Measurements from ENCODE around the gene TTF1.
"Not testable (repeated sequence)": the region's sequence is repeated elsewhere in the genome, so short reads cannot be mapped to it uniquely, and the experiment has no call there.

The TTF1 gene

DNA sequence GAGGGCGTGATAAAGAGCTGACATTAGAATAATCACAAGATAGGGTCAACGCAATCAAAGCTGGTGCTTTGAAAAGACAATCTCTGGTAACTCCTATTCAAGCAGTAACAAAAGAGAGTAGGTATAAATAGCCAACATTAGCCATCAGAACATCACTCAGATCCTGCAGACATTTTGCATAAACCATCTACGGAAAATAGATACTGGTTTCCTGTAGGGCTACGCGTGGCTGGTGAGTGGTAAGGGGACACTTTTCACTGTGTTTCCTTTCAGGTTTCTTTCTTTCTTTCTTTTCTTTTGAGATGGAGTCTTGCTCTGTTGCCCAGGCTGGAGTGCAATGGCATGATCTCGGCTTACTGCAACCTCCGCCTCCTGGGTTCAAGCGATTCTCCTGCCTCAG lies 22.3 kb downstream of the TTF1 start:
- Histone ChIP-seq H3K9ac (ENCODE audit: low read depth, low read length) (no peak overlapping the region), H3K4me3 (ENCODE audit: low read length) (no peak overlapping the region), H3K27me3 (ENCODE audit: control insufficient read depth, insufficient read depth, low read length) (no peaks in the 10 kb centered on the region), H3K9me3 (replicated peaks; ENCODE audit: low read length) (no peaks in the 10 kb centered on the region), H3K4me2 (ENCODE audit: low read length) (no peak overlapping the region), H3K36me3 (ENCODE audit: insufficient read depth, low read length) (peaks cover 40% of the 10 kb centered on the region), H3K4me1 (ENCODE audit: control insufficient read depth, insufficient read depth, low read length) (no peaks in the 10 kb centered on the region)

DNA sequence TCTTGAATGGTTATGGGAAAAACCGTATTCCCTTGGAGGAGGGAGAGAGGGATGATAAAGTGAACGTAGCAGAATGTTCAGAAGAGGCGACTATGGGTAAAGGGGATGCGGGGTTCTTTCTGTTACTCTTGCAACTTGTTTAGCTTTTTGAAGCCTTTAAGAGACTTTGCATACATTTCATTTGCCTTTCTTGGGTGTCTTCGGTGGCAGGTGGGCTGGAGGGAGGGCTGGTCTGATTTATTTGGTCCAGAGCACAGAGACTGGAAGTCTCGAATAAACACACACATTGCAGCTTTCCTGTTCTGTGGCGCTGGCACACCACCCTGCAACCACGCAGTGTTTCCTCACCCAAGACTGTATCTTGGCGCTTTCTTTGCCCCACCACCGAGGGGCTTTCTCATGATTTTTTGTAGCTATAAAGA lies 23.2 kb downstream of the TTF1 start:
- H3K36me3 ChIP-seq (ENCODE audit: insufficient read depth, low read length): peaks cover 43% of the 10 kb centered on the region
- no peak overlapping the region for H3K4me3 ChIP-seq (ENCODE audit: low read length)

DNA sequence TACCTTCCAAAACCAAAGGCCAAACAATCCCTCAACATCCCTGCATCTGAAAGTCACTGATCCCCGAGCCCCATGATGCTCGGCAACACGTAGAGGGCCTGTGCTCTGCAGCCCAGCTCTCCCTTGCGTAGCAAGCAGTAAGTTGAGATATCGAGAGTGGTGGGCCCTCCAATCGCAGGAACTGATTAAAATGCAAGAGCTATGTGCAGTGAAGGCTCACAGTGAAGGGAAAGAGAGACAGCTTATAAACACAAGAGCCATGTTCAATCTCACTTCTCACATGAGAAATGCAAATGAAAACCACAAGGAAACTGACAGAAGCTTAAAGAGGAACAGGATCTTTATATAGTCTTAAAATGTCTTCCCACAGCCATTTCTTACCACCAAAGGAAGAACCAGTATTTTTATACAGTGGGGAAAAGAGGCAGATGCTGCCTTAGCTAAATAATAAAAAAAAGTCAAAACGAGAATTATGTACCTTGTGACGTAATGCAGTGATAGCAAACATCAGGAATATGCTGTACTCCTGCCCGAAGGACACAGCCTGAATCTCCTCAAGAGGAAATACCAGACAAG lies 24.6 kb downstream of the TTF1 start:
- H3K4me1 ChIP-seq (ENCODE audit: control insufficient read depth, insufficient read depth, low read length): no peaks in the 10 kb centered on the region
- H3K27me3 ChIP-seq (ENCODE audit: control insufficient read depth, insufficient read depth, low read length): no peaks in the 10 kb centered on the region
- H3K9ac ChIP-seq (ENCODE audit: low read depth, low read length): no peak overlapping the region
- no peaks in the 10 kb centered on the region for H3K9me3 ChIP-seq (replicated peaks; ENCODE audit: low read length)
- no peak overlapping the region for H3K4me3 ChIP-seq (ENCODE audit: low read length)
- peaks cover 39% of the 10 kb centered on the region for H3K36me3 ChIP-seq (ENCODE audit: insufficient read depth, low read length)
- no peak overlapping the region for H3K4me2 ChIP-seq (ENCODE audit: low read length)

More for the DNA sequence above, 23.2 kb downstream of the TTF1 start:
- Histone ChIP-seq H3K4me1 (ENCODE audit: control insufficient read depth, insufficient read depth, low read length) (no peaks in the 10 kb centered on the region), H3K9me3 (replicated peaks; ENCODE audit: low read length) (no peaks in the 10 kb centered on the region), H3K4me2 (ENCODE audit: low read length) (no peak overlapping the region), H3K9ac (ENCODE audit: low read depth, low read length) (no peak overlapping the region), H3K27me3 (ENCODE audit: control insufficient read depth, insufficient read depth, low read length) (no peaks in the 10 kb centered on the region)

GRCh38 chr9:132378416-132378815 lies 28.2 kb downstream of the TTF1 start:
- H3K4me1 ChIP-seq (ENCODE audit: control insufficient read depth, insufficient read depth, low read length); H3K9me3 ChIP-seq (replicated peaks; ENCODE audit: low read length); H3K4me3 ChIP-seq (ENCODE audit: low read length); H3K9ac ChIP-seq (ENCODE audit: low read depth, low read length); H3K27me3 ChIP-seq (ENCODE audit: control insufficient read depth, insufficient read depth, low read length); H3K4me2 ChIP-seq (ENCODE audit: low read length): not testable (repeated sequence)
- peaks cover 33% of the 10 kb centered on the region for H3K36me3 ChIP-seq (ENCODE audit: insufficient read depth, low read length)

- H3K4me2 ChIP-seq (ENCODE audit: low read length); H3K27me3 ChIP-seq (ENCODE audit: control insufficient read depth, insufficient read depth, low read length); H3K4me3 ChIP-seq (ENCODE audit: low read length); H3K9me3 ChIP-seq (replicated peaks; ENCODE audit: low read length); H3K4me1 ChIP-seq (ENCODE audit: control insufficient read depth, insufficient read depth, low read length); H3K9ac ChIP-seq (ENCODE audit: low read depth, low read length): not testable (repeated sequence)
- peaks cover 29% of the 10 kb centered on the region for H3K36me3 ChIP-seq (ENCODE audit: insufficient read depth, low read length)
These were observed 28.9 kb downstream of the TTF1 start for GRCh38 chr9:132377769-132378168.

GRCh38 chr9:132372177-132373095 lies 34.2 kb downstream of the TTF1 start:
- Histone ChIP-seq H3K9me3 (replicated peaks; ENCODE audit: low read length) (no peaks in the 10 kb centered on the region), H3K36me3 (ENCODE audit: insufficient read depth, low read length) (peaks cover 17% of the 10 kb centered on the region), H3K4me3 (ENCODE audit: low read length) (no peak overlapping the region), H3K4me1 (ENCODE audit: control insufficient read depth, insufficient read depth, low read length) (no peaks in the 10 kb centered on the region), H3K9ac (ENCODE audit: low read depth, low read length) (no peak overlapping the region), H3K27me3 (ENCODE audit: control insufficient read depth, insufficient read depth, low read length) (no peaks in the 10 kb centered on the region), H3K4me2 (ENCODE audit: low read length) (no peak overlapping the region)

- no peaks in the 10 kb centered on the region for H3K9me3 ChIP-seq (replicated peaks; ENCODE audit: low read length)
- H3K27me3 ChIP-seq (ENCODE audit: control insufficient read depth, insufficient read depth, low read length): no peaks in the 10 kb centered on the region
- peaks cover 3% of the 10 kb centered on the region for H3K36me3 ChIP-seq (ENCODE audit: insufficient read depth, low read length)
- H3K9ac ChIP-seq (ENCODE audit: low read depth, low read length): no peak overlapping the region
- H3K4me3 ChIP-seq (ENCODE audit: low read length): no peak overlapping the region
- H3K4me1 ChIP-seq (ENCODE audit: control insufficient read depth, insufficient read depth, low read length): no peaks in the 10 kb centered on the region
- no peak overlapping the region for H3K4me2 ChIP-seq (ENCODE audit: low read length)
These were observed 36.0 kb downstream of the TTF1 start for GRCh38 chr9:132370592-132370991.

DNA sequence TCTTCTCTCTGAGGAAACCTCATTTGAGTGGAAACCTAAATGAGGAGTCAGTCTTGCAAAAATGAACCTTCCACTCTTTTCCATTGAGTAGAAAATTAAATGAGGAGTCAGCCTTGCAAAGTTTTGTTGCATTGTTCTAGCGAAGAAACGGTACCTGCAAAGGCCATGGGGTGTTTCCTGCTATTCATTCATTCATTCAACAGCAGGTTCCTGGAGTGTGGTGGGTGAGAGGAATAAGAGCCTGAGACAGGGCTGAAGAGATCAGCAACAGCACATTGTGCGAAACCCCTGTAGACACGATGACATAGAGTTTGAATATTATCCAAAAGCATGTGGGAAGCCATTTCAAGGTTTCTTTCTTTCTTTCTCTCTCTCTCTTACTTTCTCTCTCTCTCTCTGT lies 37.2 kb downstream of the TTF1 start:
- no peak overlapping the region for H3K4me2 ChIP-seq (ENCODE audit: low read length)
- no peak overlapping the region for H3K9ac ChIP-seq (ENCODE audit: low read depth, low read length)
- H3K4me3 ChIP-seq (ENCODE audit: low read length): no peak overlapping the region
- no peaks in the 10 kb centered on the region for H3K4me1 ChIP-seq (ENCODE audit: control insufficient read depth, insufficient read depth, low read length)
- H3K9me3 ChIP-seq (replicated peaks; ENCODE audit: low read length): no peaks in the 10 kb centered on the region
- H3K36me3 ChIP-seq (ENCODE audit: insufficient read depth, low read length): no peaks in the 10 kb centered on the region
- no peaks in the 10 kb centered on the region for H3K27me3 ChIP-seq (ENCODE audit: control insufficient read depth, insufficient read depth, low read length)

DNA sequence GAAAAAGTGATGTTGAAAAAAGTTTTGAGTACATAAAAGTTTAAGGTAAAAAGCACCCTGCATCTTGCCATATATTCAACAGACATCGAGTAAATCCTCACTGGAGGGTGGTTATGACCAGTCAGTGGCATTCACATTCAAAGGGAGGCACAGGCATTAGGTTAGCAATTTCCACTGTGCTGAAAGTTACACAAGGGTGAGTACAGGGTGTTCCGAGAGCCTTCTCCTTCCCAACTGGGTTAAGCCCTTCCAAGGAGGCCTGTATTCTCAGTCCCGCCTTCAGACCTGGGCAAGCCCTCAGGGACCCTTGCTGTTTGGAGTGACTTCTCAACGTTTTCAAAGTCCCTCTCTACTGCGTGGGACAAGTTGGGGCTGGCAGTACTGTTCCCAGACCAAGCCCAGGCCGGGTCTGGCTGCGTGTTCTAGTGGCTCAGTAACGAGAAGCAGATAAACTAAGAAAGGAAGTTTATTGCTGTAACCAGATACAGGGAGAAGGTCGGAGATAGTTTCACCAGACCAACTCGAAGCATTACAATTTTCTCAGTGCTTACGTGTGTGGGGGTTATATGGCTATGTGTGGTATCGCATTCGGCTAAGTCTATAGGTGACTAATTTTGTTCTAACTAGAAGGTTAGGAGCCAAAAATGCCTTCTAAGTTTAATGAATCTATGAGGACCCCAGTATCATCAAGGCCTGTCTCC lies 38.9 kb downstream of the TTF1 start:
- no peaks in the 10 kb centered on the region for H3K4me1 ChIP-seq (ENCODE audit: control insufficient read depth, insufficient read depth, low read length)
- H3K4me3 ChIP-seq (ENCODE audit: low read length): no peak overlapping the region
- no peaks in the 10 kb centered on the region for H3K27me3 ChIP-seq (ENCODE audit: control insufficient read depth, insufficient read depth, low read length)
- H3K9ac ChIP-seq (ENCODE audit: low read depth, low read length): no peak overlapping the region
- H3K4me2 ChIP-seq (ENCODE audit: low read length): no peak overlapping the region
- H3K9me3 ChIP-seq (replicated peaks; ENCODE audit: low read length): no peaks in the 10 kb centered on the region
- H3K36me3 ChIP-seq (ENCODE audit: insufficient read depth, low read length): no peaks in the 10 kb centered on the region

GRCh38 chr9:132366481-132366880 lies 40.2 kb downstream of the TTF1 start:
- Histone ChIP-seq H3K36me3 (ENCODE audit: insufficient read depth, low read length) (no peaks in the 10 kb centered on the region), H3K4me1 (ENCODE audit: control insufficient read depth, insufficient read depth, low read length) (no peaks in the 10 kb centered on the region), H3K9ac (ENCODE audit: low read depth, low read length) (no peak overlapping the region), H3K4me2 (ENCODE audit: low read length) (no peak overlapping the region), H3K27me3 (ENCODE audit: control insufficient read depth, insufficient read depth, low read length) (no peaks in the 10 kb centered on the region), H3K9me3 (replicated peaks; ENCODE audit: low read length) (no peaks in the 10 kb centered on the region), H3K4me3 (ENCODE audit: low read length) (no peak overlapping the region)

- H3K4me3 ChIP-seq (ENCODE audit: low read length): no peak overlapping the region
- H3K9ac ChIP-seq (ENCODE audit: low read depth, low read length): no peak overlapping the region
- H3K36me3 ChIP-seq (ENCODE audit: insufficient read depth, low read length): no peaks in the 10 kb centered on the region
- H3K27me3 ChIP-seq (ENCODE audit: control insufficient read depth, insufficient read depth, low read length): no peaks in the 10 kb centered on the region
- H3K4me2 ChIP-seq (ENCODE audit: low read length): no peak overlapping the region
- no peaks in the 10 kb centered on the region for H3K9me3 ChIP-seq (replicated peaks; ENCODE audit: low read length)
- no peaks in the 10 kb centered on the region for H3K4me1 ChIP-seq (ENCODE audit: control insufficient read depth, insufficient read depth, low read length)
These were observed 40.7 kb downstream of the TTF1 start for GRCh38 chr9:132365986-132366385.

Data from skeletal muscle satellite cell (primary cell).